Measurements from ENCODE around the gene KRT38.
"Not testable (repeated sequence)": the region's sequence is repeated elsewhere in the genome, so short reads cannot be mapped to it uniquely, and the experiment has no call there.

The KRT38 gene

GRCh38 chr17:41395044-41395443 lies 45.7 kb downstream of the KRT38 start:
- DNase-seq (ENCODE audit: low spot score): not testable (repeated sequence)

DNA sequence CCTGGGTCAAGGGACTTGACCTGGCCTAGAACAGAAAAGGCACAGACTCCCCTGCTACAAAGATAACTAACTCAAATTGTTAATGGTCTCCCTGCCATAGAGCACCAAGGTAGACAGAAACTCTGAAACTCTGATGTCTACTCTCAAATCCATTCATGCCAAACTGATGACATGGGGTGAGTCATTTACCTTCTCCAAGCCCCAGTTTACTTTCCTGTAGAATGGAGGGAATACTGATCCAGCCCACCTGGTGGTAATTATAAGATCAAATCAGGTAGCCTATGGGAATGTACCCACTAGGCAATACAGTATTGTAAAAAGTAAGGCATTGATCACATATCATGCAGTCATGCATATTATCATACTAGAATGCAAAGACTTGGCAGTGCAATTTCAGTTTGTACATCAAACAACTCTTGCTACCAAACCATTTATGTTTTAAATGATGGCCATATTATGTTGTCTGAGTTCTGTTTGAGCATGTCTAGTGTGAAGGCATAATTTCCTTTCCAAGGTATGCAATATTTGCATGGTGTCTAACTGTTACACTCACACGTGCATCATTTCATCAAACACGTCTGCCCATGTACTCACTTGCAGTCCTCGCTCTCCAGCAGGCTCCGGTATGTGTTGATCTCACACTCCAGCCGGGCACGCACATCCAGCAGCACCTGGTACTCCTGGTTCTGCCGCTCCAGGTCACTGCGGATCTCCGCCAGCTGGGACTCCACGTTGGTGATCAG lies 46.4 kb downstream of the KRT38 start:
- peak; percentile 35 for DNase-seq (ENCODE audit: low spot score)

- DNase-seq (ENCODE audit: low spot score): no peak
Observed at GRCh38 chr17:41393826-41394225, 47.0 kb downstream of the KRT38 start.

- peak; percentile 44 for DNase-seq (ENCODE audit: low spot score)
Observed at GRCh38 chr17:41393294-41393693, 47.5 kb downstream of the KRT38 start.

GRCh38 chr17:41392278-41392677 lies 48.5 kb downstream of the KRT38 start:
- no peak for DNase-seq (ENCODE audit: low spot score)

GRCh38 chr17:41391535-41391934 lies 49.2 kb downstream of the KRT38 start:
- no peak for DNase-seq (ENCODE audit: low spot score)

- no peak for DNase-seq (ENCODE audit: low spot score)
Observed at GRCh38 chr17:41390411-41390938, 50.3 kb downstream of the KRT38 start.

DNA sequence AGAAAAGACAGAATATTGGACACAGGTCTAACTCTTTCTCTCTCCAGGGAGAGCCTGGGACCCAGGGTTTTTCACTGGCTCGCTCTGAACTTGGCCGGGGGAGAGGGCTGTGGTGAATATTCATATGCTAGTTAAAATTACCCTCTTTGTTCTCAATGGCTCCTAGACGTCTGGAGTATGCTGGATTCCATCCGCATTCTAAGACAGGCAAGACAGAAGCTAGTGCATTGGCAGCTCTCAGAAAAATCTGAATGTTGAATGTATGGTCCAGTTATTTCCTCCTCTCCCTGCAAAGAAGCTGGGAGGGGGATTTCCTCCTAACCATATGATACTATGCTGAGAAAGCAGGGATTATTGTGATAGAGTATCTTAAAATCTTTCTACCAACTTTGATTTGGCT lies 53.1 kb downstream of the KRT38 start:
- DNase-seq (ENCODE audit: low spot score): no peak

DNA sequence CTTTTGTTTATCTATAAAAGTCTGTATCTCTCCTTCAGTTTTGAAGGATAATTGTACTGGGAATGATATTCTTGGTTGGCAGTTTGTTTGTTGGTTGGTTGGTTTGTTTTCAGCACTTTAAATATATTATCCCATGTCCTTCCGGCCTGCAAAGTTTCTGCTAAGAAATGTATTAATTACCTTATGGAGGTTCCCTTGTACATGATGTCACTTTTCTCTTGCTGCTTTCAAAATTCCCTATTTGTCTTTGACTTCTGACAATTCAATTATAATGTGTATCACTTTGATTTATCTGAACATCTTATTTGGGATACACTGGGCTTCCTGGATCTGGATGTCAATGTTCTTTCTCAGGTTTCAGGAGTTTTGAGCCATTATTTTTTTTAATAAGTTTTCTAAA lies 54.6 kb downstream of the KRT38 start:
- DNase-seq (ENCODE audit: low spot score): no peak

All from cerebellar cortex (tissue), 1 donor.